Measurements from ENCODE around the gene VTN. TPM values are rescaled to one million over a fixed set of nuclear protein-coding genes. Genes with fewer than 3 reads are reported as not detected.

Gene VTN
- total RNA-seq, 2 donors from 2014 or later: 0.14 to 57.8 TPM

DNA sequence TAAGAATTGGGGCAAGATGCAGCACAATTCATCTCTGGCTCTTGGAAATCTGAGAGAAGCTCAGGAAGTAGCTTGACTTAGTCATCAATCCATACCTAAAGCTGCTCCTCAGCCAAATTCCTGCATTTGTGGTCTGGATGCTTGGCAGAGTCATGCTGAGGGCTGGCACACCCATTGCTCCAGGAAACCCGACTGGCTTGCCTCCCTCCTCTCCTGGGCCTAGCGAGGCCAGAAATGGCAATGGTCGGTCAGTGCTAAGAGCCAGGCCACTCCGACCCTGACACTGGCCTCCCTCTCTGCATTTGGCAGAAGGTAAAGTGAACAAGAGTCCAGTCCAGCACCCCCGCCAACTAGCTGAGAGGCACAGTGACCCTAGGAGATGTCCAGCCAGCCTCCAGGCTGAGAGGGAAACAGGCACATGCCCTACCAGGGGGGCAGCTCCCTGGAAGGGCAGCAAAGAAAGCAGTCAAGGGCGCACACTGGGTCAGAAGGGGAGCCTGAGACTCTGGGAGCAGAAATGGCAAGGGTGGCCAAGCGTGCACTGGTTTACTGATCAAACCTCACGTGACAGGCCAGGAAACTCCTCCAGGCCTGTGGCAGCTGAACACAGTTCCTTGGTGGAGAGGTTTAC, 22.7 kb downstream of the VTN start:
- WGBS: 81% methylated on average over 8 of the region's 8 CpGs
- H3K9me3 ChIP-seq: no peaks in the 10 kb centered on the region
- no peak for DNase-seq (ENCODE audit: low spot score)
- H3K27me3 ChIP-seq (replicated peaks; ENCODE audit: insufficient read depth): no peaks in the 10 kb centered on the region
- H3K27ac ChIP-seq: peak overlapping the region in 1 of 2 donors; percentile 18
- intact Hi-C loops (cut with DNase I): no loop called here
- TF ChIP-seq POLR2AphosphoS5 (IDR thresholded peaks at IDR 0.05) (no peak), CTCF (IDR thresholded peaks at IDR 0.05) (no peak), POLR2A (IDR thresholded peaks at IDR 0.05) (no peak)
- no peaks in the 10 kb centered on the region for H3K4me1 ChIP-seq (replicated peaks)
- H3K4me3 ChIP-seq: no peak overlapping the region
- peaks cover 6 to 11% of the 10 kb centered on the region in 2 donors for H3K36me3 ChIP-seq

DNA sequence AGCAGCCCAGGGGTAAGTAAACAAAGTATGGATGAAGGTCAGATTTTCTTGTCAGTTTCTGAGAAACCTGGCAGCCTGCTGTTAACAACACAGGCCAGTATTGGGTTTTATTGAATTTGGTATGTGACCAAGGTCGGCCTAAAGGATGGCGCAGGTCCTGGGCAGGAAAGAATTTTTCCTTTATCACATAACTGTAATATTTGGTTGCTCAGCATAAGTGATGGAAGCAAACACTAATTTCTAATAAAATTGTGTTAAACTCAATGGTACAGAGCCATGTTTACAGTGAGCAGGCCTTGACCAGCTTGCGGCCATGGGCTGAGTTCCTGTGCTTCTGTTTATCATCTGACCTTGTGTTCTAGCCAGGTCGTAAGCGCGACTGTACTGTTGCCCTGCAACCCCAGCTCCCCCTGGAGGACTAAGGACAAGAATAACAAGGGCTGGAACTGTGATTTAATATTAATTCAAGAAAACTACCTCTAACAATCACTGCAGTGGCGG, 23.3 kb downstream of the VTN start:
- H3K27ac ChIP-seq: no peak overlapping the region
- 54% methylated on average over 7 of the region's 7 CpGs for WGBS
- no peak for TF ChIP-seq POLR2A (IDR thresholded peaks at IDR 0.05)
- TF ChIP-seq POLR2AphosphoS5 (IDR thresholded peaks at IDR 0.05): peak; percentile 4
- TF ChIP-seq CTCF (IDR thresholded peaks at IDR 0.05): peak in 1 of 4 experiments; percentile 9

DNA sequence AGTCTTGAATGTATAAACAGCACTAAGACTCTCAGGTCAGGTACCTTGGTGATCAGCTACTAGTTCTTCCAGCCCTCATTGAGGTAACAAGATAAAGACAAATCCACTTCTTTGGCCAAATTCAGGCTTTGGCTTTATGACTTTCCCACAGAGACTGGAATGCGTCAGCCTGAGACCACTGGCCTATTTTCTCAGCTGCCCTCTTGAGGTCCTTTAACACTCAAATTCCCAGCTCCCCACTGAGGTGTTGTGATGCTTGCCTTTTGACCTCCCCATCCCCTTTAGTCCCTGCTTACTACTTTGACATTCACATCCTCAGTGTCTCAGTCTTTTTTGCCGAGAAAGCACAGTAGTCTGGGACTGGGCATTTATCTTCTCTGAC, 23.9 kb downstream of the VTN start:
- H3K9me3 ChIP-seq: no peaks in the 10 kb centered on the region
- intact Hi-C loops (cut with DNase I): no loop called here
- peaks cover 8 to 17% of the 10 kb centered on the region in 2 donors for H3K36me3 ChIP-seq
- 75% methylated on average over 2 of the region's 2 CpGs for WGBS
- no peak overlapping the region for H3K27ac ChIP-seq
- H3K4me3 ChIP-seq: no peak overlapping the region
- H3K27me3 ChIP-seq (replicated peaks; ENCODE audit: insufficient read depth): no peaks in the 10 kb centered on the region
- TF ChIP-seq CTCF (IDR thresholded peaks at IDR 0.05) (no peak), POLR2AphosphoS5 (IDR thresholded peaks at IDR 0.05) (no peak), POLR2A (IDR thresholded peaks at IDR 0.05) (no peak)
- H3K4me1 ChIP-seq (replicated peaks): no peaks in the 10 kb centered on the region
- DNase-seq (ENCODE audit: low spot score): no peak

More for the DNA sequence above, 23.3 kb downstream of the VTN start:
- intact Hi-C loops (cut with DNase I): no loop called here
- no peaks in the 10 kb centered on the region for H3K9me3 ChIP-seq
- no peak overlapping the region for H3K4me3 ChIP-seq
- H3K4me1 ChIP-seq (replicated peaks): no peaks in the 10 kb centered on the region
- H3K36me3 ChIP-seq: peaks cover 6 to 11% of the 10 kb centered on the region in 2 donors
- no peak for DNase-seq (ENCODE audit: low spot score)
- no peaks in the 10 kb centered on the region for H3K27me3 ChIP-seq (replicated peaks; ENCODE audit: insufficient read depth)

DNA sequence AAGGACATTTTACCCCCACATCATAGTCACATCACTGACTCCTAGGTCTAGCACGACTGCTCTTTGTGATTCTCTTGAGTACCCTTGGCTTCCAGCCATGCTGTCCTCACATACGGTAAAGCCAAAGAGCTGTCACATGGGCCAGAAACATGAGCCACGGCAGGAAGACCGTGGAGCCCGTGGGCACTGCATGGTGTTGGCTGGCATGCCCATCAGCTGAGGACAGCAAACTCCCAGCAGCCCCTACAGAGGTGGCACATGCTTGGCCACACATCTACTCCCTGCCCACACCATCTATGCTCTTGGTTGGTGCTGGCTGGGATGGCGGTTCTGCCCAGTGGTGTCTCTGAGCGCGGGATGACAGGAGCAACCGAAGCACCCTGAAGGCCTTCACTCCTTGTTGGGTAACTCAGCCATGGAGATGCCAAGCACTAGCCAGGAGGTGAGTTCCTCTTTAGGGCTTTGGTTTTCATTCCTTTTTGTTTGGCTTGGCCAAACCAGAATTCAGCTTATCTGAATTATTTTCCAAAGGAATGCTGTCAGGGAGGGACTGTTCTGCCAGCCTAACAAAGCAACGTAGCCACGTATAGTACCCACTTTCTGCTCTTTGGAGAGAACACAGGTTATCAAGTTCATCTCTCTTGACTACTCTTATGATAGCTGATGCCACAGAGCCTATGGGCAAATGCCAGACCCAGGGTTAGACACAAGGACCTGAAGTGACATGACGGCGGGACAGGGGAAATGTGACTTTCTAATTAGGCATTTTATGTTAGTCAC, 24.5 kb downstream of the VTN start:
- no peak for DNase-seq (ENCODE audit: low spot score)
- Histone ChIP-seq H3K4me3 (no peak overlapping the region), H3K36me3 (peaks cover 12 to 21% of the 10 kb centered on the region in 2 donors), H3K27me3 (replicated peaks; ENCODE audit: insufficient read depth) (no peaks in the 10 kb centered on the region), H3K4me1 (replicated peaks) (no peaks in the 10 kb centered on the region), H3K27ac (no peak overlapping the region), H3K9me3 (no peaks in the 10 kb centered on the region)
- WGBS: 54% methylated on average over 13 of the region's 13 CpGs
- intact Hi-C loops (cut with DNase I): no loop called here
- TF ChIP-seq CTCF (IDR thresholded peaks at IDR 0.05) (no peak), POLR2A (IDR thresholded peaks at IDR 0.05) (no peak), POLR2AphosphoS5 (IDR thresholded peaks at IDR 0.05) (no peak)

All from prostate gland (tissue), 2 donors.